HepG2 (cell line): ENCODE data around the gene MAPK12. TPM values are rescaled to one million over a fixed set of nuclear protein-coding genes. Genes with fewer than 3 reads are reported as not detected.

Experiments used
- ATAC-seq: fragments of 200-7000 bp; cut with Tn5 transposase; 3 replicates; pipeline ENCODE4 v1.9.1; 2020; ENCODE audit warnings: mild to moderate bottlenecking, moderate library complexity
- BruUV-seq: library from RNA; stranded (reverse); fragments of 400-500 nt; replicated peaks from 2 replicates; lab custom pipeline; 2021; lab: Mats Ljungman, UMichigan
- CTCF ChIA-PET: fragments of 300-600 bp; formaldehyde crosslinking; extraction: SDS; loops from one replicate; lab custom pipeline; 2021; ENCODE audit warnings: low total read pairs, inconsistent platforms, low intra/inter-chr PET ratio; lab: Yijun Ruan, JAX
- POLR2A ChIA-PET: fragments of 350-600 bp; sonication (Branson Sonifier 250); formaldehyde crosslinking; loops from one replicate; lab custom pipeline; 2020; ENCODE audit warnings: antibody characterized with exemption, inconsistent platforms; lab: Yijun Ruan, JAX
- DNase-seq: peaks from one replicate; pipeline ENCODE4 v3.0.0-alpha.2; 2015; ENCODE audit warnings: low spot score
- FAIRE-seq: peaks from 3 replicates; lab custom pipeline; 2011; peaks lifted over from hg19 to GRCh38; lab: Jason Lieb, UNC
- H2AFZ ChIP-seq: one replicate; pipeline ENCODE4 v1.6.1; 2011; ENCODE audit warnings: low read length, inconsistent platforms
- H3K27ac ChIP-seq: fragments of 300-600 bp; 3 replicates; pipeline ENCODE4 v1.8.0; 2011; ENCODE audit warnings: mixed run types, mild to moderate bottlenecking, mixed read lengths, low read length, inconsistent platforms; ENCODE audit not compliant: insufficient read depth; ENCODE audit errors: extremely low read length
- H3K27me3 ChIP-seq, 2 experiments: fragments of 200-600 bp in 1 of 2; 2 replicates in 1 of 2; 3 replicates in 1 of 2; pipeline versions ENCODE4 v1.6.0 to v1.8.0; 2011; ENCODE audit warnings: low read length in 2 of 2, mild to moderate bottlenecking in 2 of 2, moderate library complexity in 2 of 2, inconsistent platforms in 1 of 2; ENCODE audit not compliant: insufficient read depth in 2 of 2, control insufficient read depth in 1 of 2
- H3K36me3 ChIP-seq, 2 experiments: fragments of 200-600 bp in 1 of 2; replicated peaks in 1 of 2; 2 replicates in 1 of 2; 3 replicates in 1 of 2; pipeline versions ENCODE4 v1.5.1 to v1.8.0; 2011; ENCODE audit warnings: low read length in 2 of 2, inconsistent platforms in 1 of 2; ENCODE audit not compliant: insufficient read depth in 2 of 2, control insufficient read depth in 1 of 2
- H3K4me1 ChIP-seq: 2 replicates; pipeline ENCODE4 v1.5.1; 2012; ENCODE audit warnings: low read length, inconsistent platforms; ENCODE audit not compliant: insufficient read depth
- H3K4me2 ChIP-seq: 2 replicates; pipeline ENCODE4 v1.6.0; 2011; ENCODE audit warnings: low read depth, low read length, inconsistent platforms
- H3K4me3 ChIP-seq, 3 experiments: fragments of 200-600 bp in 1 of 3; sonication (generic), shearing (Covaris generic) in 1 of 3; replicated peaks in 1 of 3; 2 replicates each; pipeline ENCODE4 v1.5.1; 2011 to 2016; ENCODE audit warnings: low read length in 3 of 3, inconsistent platforms in 2 of 3, low read depth in 2 of 3, mild to moderate bottlenecking in 2 of 3, control low read depth in 1 of 3, mixed read lengths in 1 of 3; ENCODE audit not compliant: insufficient read depth in 1 of 3
- H3K79me2 ChIP-seq: one replicate; pipeline ENCODE4 v1.6.1; 2011; ENCODE audit warnings: low read length, inconsistent platforms; ENCODE audit not compliant: insufficient read depth
- H3K9ac ChIP-seq: 2 replicates; pipeline ENCODE4 v1.6.0; 2011; ENCODE audit warnings: mild to moderate bottlenecking, low read depth, low read length, inconsistent platforms; ENCODE audit not compliant: insufficient read depth
- H3K9me3 ChIP-seq: 2 replicates; pipeline ENCODE4 v1.5.1; 2012; ENCODE audit warnings: mild to moderate bottlenecking, low read length
- H4K20me1 ChIP-seq: 2 replicates; pipeline ENCODE4 v1.6.0; 2011; ENCODE audit warnings: inconsistent platforms, mild to moderate bottlenecking, low read length, moderate library complexity; ENCODE audit not compliant: insufficient read depth
- AGO2 ChIP-seq: fragments of 200-400 bp; formaldehyde crosslinking; optimal IDR thresholded peaks from 2 replicates; pipeline ENCODE3; 2017; ENCODE audit warnings: mild to moderate bottlenecking, low read depth, low read length, moderate library complexity
- FOXC1 ChIP-seq: sonication (generic); formaldehyde crosslinking; IDR thresholded peaks from 2 replicates; pipeline ENCODE4 v1.8.0; 2022; ENCODE audit warnings: mild to moderate bottlenecking, missing genetic modification reagents, borderline replicate concordance
- ZBTB33 ChIP-seq: sonication (generic); formaldehyde crosslinking; IDR thresholded peaks from 2 replicates; pipeline ENCODE4 v1.4.0; 2020; ENCODE audit warnings: missing genetic modification reagents
- ZNF547 ChIP-seq: sonication (generic); formaldehyde crosslinking; IDR thresholded peaks from 2 replicates; pipeline ENCODE4 v1.5.1; 2020; ENCODE audit warnings: mild to moderate bottlenecking, missing genetic modification reagents
- WGBS: methylation state at CpG from one replicate; pipeline ENCODE4 v1.1.6; 2017; ENCODE audit warnings: low lambda C conversion rate; 5-methylcytosine and 5-hydroxymethylcytosine counted together
- in situ Hi-C: cut with HindIII; loops from 2 replicates; pipeline ENCODE4 v1.10.0; 2017; ENCODE audit warnings: low pct_unique_long_range_greater_than_20kb; ENCODE audit not compliant: extremely low pct_ligation_motif_present
- intact Hi-C: fragments of 100-400 bp; cut with micrococcal nuclease; formaldehyde crosslinking; loops from one replicate; pipeline ENCODE4 v1.10.0; 2022; ENCODE audit not compliant: unreplicated experiment
- polyA plus RNA-seq, 8 experiments: library from polyadenylated mRNA; depleted of rRNA in 3 of 8; stranded (reverse) in 7 of 8; unstranded in 1 of 8; fragments of >200 nt; fragmentation: Illumina TruSeq in 4 of 8; extraction: Trizol in 4 of 8; gene quantifications; 2 replicates each; pipeline versions ENCODE4 v1.2.1 to v1.2.3, GENCODE V29; 2011 to 2016; ENCODE audit warnings: low read depth in 4 of 8, missing spikeins in 1 of 8, mixed read lengths in 1 of 8; ENCODE audit not compliant: insufficient read depth in 1 of 8
- total RNA-seq, 5 experiments: library from RNA; depleted of rRNA; stranded (reverse); fragments of >200 nt; fragmentation: Illumina TruSeq; extraction: Trizol; gene quantifications; 2 replicates each; pipeline ENCODE4 v1.2.3, GENCODE V29; 2016; ENCODE audit warnings: low read depth in 1 of 5

Gene MAPK12
- total and polyA plus RNA-seq, 2 of the 13 experiments (the other 11 are each of a cell fraction or from before 2014, with no cell fraction given) = 22.2 to 23.3 TPM

GRCh38 chr22:50300620-50301257 is 39.3 kb upstream of the MAPK12 start:
- no peak overlapping the region for H3K9ac ChIP-seq
- no peak overlapping the region for H3K4me2 ChIP-seq
- intact Hi-C loops = no loop called here
- POLR2A ChIA-PET = no interaction called here
- no peak for ATAC-seq
- no peak overlapping the region; a peak in 1 of 6 replicates for H3K4me3 ChIP-seq
- no peaks in the 10 kb centered on the region for H3K27me3 ChIP-seq
- CTCF ChIA-PET = no interaction called here
- FAIRE-seq = no peak
- no peak overlapping the region for H2AFZ ChIP-seq
- H3K9me3 ChIP-seq = no peaks in the 10 kb centered on the region
- in situ Hi-C loops = no loop called here
- peaks cover 77% of the 10 kb centered on the region for H3K79me2 ChIP-seq
- H3K36me3 ChIP-seq = peaks cover 0 to 2% of the 10 kb centered on the region in 2 experiments; a peak in 1 of 5 replicates
- TF ChIP-seq ZNF547 = no peak
- 0 out of 2 replicates have a peak, but pooled peaks have one; percentile 19 for TF ChIP-seq ZBTB33 (CRISPR knock-in tag)
- no peak for TF ChIP-seq FOXC1 (CRISPR knock-in tag)
- peak; percentile 70 for TF ChIP-seq AGO2
- WGBS = 91% methylated on average over 8 of the region's 14 CpGs
- H4K20me1 ChIP-seq = peaks cover 12% of the 10 kb centered on the region; the same call in 1 of the 2 replicates
- no peak overlapping the region for H3K27ac ChIP-seq
- DNase-seq = no peak
- no TSS peak for BruUV-seq
- peaks cover 86% of the 10 kb centered on the region for H3K4me1 ChIP-seq
